RPMI7951 (cell line): Measurements from ENCODE around the gene GBF1. TPM values are rescaled to one million over a fixed set of nuclear protein-coding genes. Genes with fewer than 3 reads are reported as not detected.
"Not testable (repeated sequence)": the region's sequence is repeated elsewhere in the genome, so short reads cannot be mapped to it uniquely, and the experiment has no call there.

Source experiments
- DNase-seq: peaks from one replicate; pipeline ENCODE4 v3.0.0-alpha.2; 2012; ENCODE audit warnings: low read depth
- total RNA-seq: library from RNA; depleted of rRNA; stranded (reverse); fragments of >200 nt; shearing (Covaris generic); gene quantifications from 2 replicates; pipeline ENCODE4 v1.2.3, GENCODE V29; 2014

The GBF1 gene
- total RNA-seq, 1 experiment from 2014 or later, result 31.0 TPM

GRCh38 chr10:102268375-102268888 lies 23.1 kb downstream of the GBF1 start:
- no peak for DNase-seq

GRCh38 chr10:102269017-102269416 lies 23.7 kb downstream of the GBF1 start:
- peak; percentile 14 for DNase-seq

- DNase-seq, result no peak
Measured at GRCh38 chr10:102274062-102274461, 28.7 kb downstream of the GBF1 start.

- DNase-seq, result no peak
Measured at GRCh38 chr10:102275343-102275742, 30.0 kb downstream of the GBF1 start.

- DNase-seq, result no peak
Measured at GRCh38 chr10:102279104-102279503, 33.8 kb downstream of the GBF1 start.

- peak; percentile 41 for DNase-seq
Measured at GRCh38 chr10:102280397-102281101, 35.2 kb downstream of the GBF1 start.

GRCh38 chr10:102281102-102281487 lies 35.8 kb downstream of the GBF1 start:
- DNase-seq, result no peak

GRCh38 chr10:102283488-102283887 lies 38.2 kb downstream of the GBF1 start:
- DNase-seq, result no peak

GRCh38 chr10:102283890-102284289 lies 38.6 kb downstream of the GBF1 start:
- DNase-seq, result no peak

GRCh38 chr10:102284531-102284930 lies 39.2 kb downstream of the GBF1 start:
- no peak for DNase-seq

- no peak for DNase-seq
Measured at GRCh38 chr10:102285133-102285532, 39.8 kb downstream of the GBF1 start.

GRCh38 chr10:102286216-102286615 lies 40.9 kb downstream of the GBF1 start:
- no peak for DNase-seq

GRCh38 chr10:102287538-102287937 lies 42.2 kb downstream of the GBF1 start:
- DNase-seq, result no peak

GRCh38 chr10:102287991-102288390 lies 42.7 kb downstream of the GBF1 start:
- DNase-seq, result no peak

GRCh38 chr10:102289356-102289755 lies 44.0 kb downstream of the GBF1 start:
- no peak for DNase-seq

- DNase-seq, result no peak
Measured at GRCh38 chr10:102289840-102290239, 44.5 kb downstream of the GBF1 start.

- DNase-seq, result no peak
Measured at GRCh38 chr10:102291221-102291905, 46.0 kb downstream of the GBF1 start.

- DNase-seq, result no peak
Measured at GRCh38 chr10:102297101-102297500, 51.8 kb downstream of the GBF1 start.

GRCh38 chr10:102298899-102299298 lies 53.6 kb downstream of the GBF1 start:
- DNase-seq, result no peak

GRCh38 chr10:102299873-102300272 lies 54.5 kb downstream of the GBF1 start:
- peak; percentile 33 for DNase-seq

GRCh38 chr10:102300278-102300843 lies 55.0 kb downstream of the GBF1 start:
- DNase-seq, result peak; percentile 12

- DNase-seq, result not testable (repeated sequence)
Measured at GRCh38 chr10:102300912-102301311, 55.6 kb downstream of the GBF1 start.

- not testable (repeated sequence) for DNase-seq
Measured at GRCh38 chr10:102301332-102301731, 56.0 kb downstream of the GBF1 start.
